Measurements from ENCODE around the gene GLYR1. TPM values are rescaled to one million over a fixed set of nuclear protein-coding genes. Genes with fewer than 3 reads are reported as not detected.
A peak's percentile ranks its signal among the peaks of the same experiment; 100 is the strongest.

Gene GLYR1
- total RNA-seq, 1 donor from 2014 or later: 133 TPM

- no peak overlapping the region for H3K27ac Mint-ChIP-seq (ENCODE audit: unreplicated experiment)
- no peak for TF ChIP-seq CTCF (conservative IDR thresholded peaks at IDR 0.05)
- peaks cover 9% of the 10 kb centered on the region for H3K4me1 Mint-ChIP-seq
- H3K9me3 Mint-ChIP-seq: no peaks in the 10 kb centered on the region
- peak overlapping the region; percentile 38 for H3K4me3 Mint-ChIP-seq
- H3K36me3 Mint-ChIP-seq (ENCODE audit: low read depth): peaks cover 6% of the 10 kb centered on the region
- no peak for DNase-seq (ENCODE audit: low read depth, low spot score)
- H3K27me3 Mint-ChIP-seq (ENCODE audit: low read depth): no peaks in the 10 kb centered on the region
These were observed 41.9 kb downstream of the GLYR1 start for GRCh38 chr16:4805231-4805630.

GRCh38 chr16:4803898-4804762 lies 43.0 kb downstream of the GLYR1 start:
- Mint-ChIP-seq H3K4me3 (peak overlapping the region; percentile 89), H3K4me1 (peaks cover 9% of the 10 kb centered on the region)

GRCh38 chr16:4803401-4803844 lies 43.7 kb downstream of the GLYR1 start:
- peaks cover 9% of the 10 kb centered on the region for H3K4me1 Mint-ChIP-seq
- TF ChIP-seq CTCF (conservative IDR thresholded peaks at IDR 0.05): no peak
- H3K9me3 Mint-ChIP-seq: no peaks in the 10 kb centered on the region
- H3K27me3 Mint-ChIP-seq (ENCODE audit: low read depth): no peaks in the 10 kb centered on the region
- H3K27ac Mint-ChIP-seq (ENCODE audit: unreplicated experiment): no peak overlapping the region
- peak overlapping the region; percentile 89 for H3K4me3 Mint-ChIP-seq
- H3K36me3 Mint-ChIP-seq (ENCODE audit: low read depth): peaks cover 6% of the 10 kb centered on the region
- no peak for DNase-seq (ENCODE audit: low read depth, low spot score)

More at GRCh38 chr16:4803898-4804762, 43.0 kb downstream of the GLYR1 start:
- no peak for DNase-seq (ENCODE audit: low read depth, low spot score)
- Mint-ChIP-seq H3K9me3 (no peaks in the 10 kb centered on the region), H3K36me3 (ENCODE audit: low read depth) (peaks cover 6% of the 10 kb centered on the region), H3K27ac (ENCODE audit: unreplicated experiment) (no peak overlapping the region), H3K27me3 (ENCODE audit: low read depth) (no peaks in the 10 kb centered on the region)
- TF ChIP-seq CTCF (conservative IDR thresholded peaks at IDR 0.05): no peak

- no peak for TF ChIP-seq CTCF (conservative IDR thresholded peaks at IDR 0.05)
- Mint-ChIP-seq H3K36me3 (ENCODE audit: low read depth) (peaks cover 6% of the 10 kb centered on the region), H3K4me3 (peak overlapping the region; percentile 89), H3K9me3 (no peaks in the 10 kb centered on the region), H3K27me3 (ENCODE audit: low read depth) (no peaks in the 10 kb centered on the region), H3K27ac (ENCODE audit: unreplicated experiment) (peak overlapping the region; percentile 62), H3K4me1 (peaks cover 9% of the 10 kb centered on the region)
- DNase-seq (ENCODE audit: low read depth, low spot score): peak; percentile 89
These were observed 44.3 kb downstream of the GLYR1 start for GRCh38 chr16:4802659-4803287.

- H3K27ac Mint-ChIP-seq (ENCODE audit: unreplicated experiment): peak within 1 kb of the TSS; percentile 62
- H3K27me3 Mint-ChIP-seq (ENCODE audit: low read depth): no peaks in the 10 kb centered on the region
- no peak for DNase-seq (ENCODE audit: low read depth, low spot score)
- no peaks in the 10 kb centered on the region for H3K36me3 Mint-ChIP-seq (ENCODE audit: low read depth)
- peaks cover 9% of the 10 kb centered on the region for H3K4me1 Mint-ChIP-seq
- H3K4me3 Mint-ChIP-seq: peak within 1 kb of the TSS; percentile 91
- H3K9me3 Mint-ChIP-seq: no peaks in the 10 kb centered on the region
- no peak for TF ChIP-seq CTCF (conservative IDR thresholded peaks at IDR 0.05)
These were observed 45.0 kb downstream of the GLYR1 start, which contains the start of gene ROGDI for GRCh38 chr16:4801962-4802658. ROGDI (minus strand) TSS chr16:4802633; CDS start chr16:4802571, 62 bp downstream.
